DND-41 (cell line): ENCODE data around the gene ZNF609.

Experiments
- ATAC-seq: fragments of 200-7000 bp; cut with Tn5 transposase; 3 replicates; pipeline ENCODE4 v1.9.1; 2021; ENCODE audit warnings: low read depth; ENCODE audit not compliant: insufficient read depth
- DNase-seq: peaks from one replicate; pipeline ENCODE4 v3.0.0-alpha.2; 2020
- H2AFZ ChIP-seq: 2 replicates; pipeline ENCODE4 v1.6.0; 2012; ENCODE audit warnings: low read depth, low read length
- H3K27ac ChIP-seq: 2 replicates; pipeline ENCODE4 v1.5.1; 2012; ENCODE audit warnings: low read length, inconsistent platforms
- H3K27me3 ChIP-seq: fragments of 200-600 bp; sonication (generic); 2 replicates; pipeline ENCODE4 v1.6.0; 2012; ENCODE audit warnings: low read length, mild to moderate bottlenecking, inconsistent platforms; ENCODE audit not compliant: insufficient read depth, poor library complexity
- H3K36me3 ChIP-seq: 2 replicates; pipeline ENCODE4 v1.5.1; 2012; ENCODE audit warnings: low read length, inconsistent platforms; ENCODE audit not compliant: insufficient read depth
- H3K4me1 ChIP-seq: 2 replicates; pipeline ENCODE4 v1.5.1; 2012; ENCODE audit warnings: mild to moderate bottlenecking, low read length; ENCODE audit not compliant: insufficient read depth
- H3K4me2 ChIP-seq: 2 replicates; pipeline ENCODE4 v1.6.0; 2012; ENCODE audit warnings: mild to moderate bottlenecking, moderate library complexity, low read length, inconsistent platforms; ENCODE audit not compliant: insufficient read depth
- H3K4me3 ChIP-seq, 2 experiments: fragments of 200-600 bp in 1 of 2; shearing (Covaris generic) in 1 of 2; 2 replicates each; pipeline ENCODE4 v1.5.1; 2012 to 2016; ENCODE audit warnings: inconsistent platforms in 2 of 2, low read length in 2 of 2, mild to moderate bottlenecking in 2 of 2, low read depth in 1 of 2, moderate library complexity in 1 of 2
- H3K79me2 ChIP-seq: 2 replicates; pipeline ENCODE4 v1.6.0; 2012; ENCODE audit warnings: low read length, inconsistent platforms; ENCODE audit not compliant: insufficient read depth
- H3K9ac ChIP-seq: 2 replicates; pipeline ENCODE4 v1.6.0; 2012; ENCODE audit warnings: low read depth, mild to moderate bottlenecking, inconsistent platforms, low read length, moderate library complexity
- H3K9me3 ChIP-seq: 2 replicates; pipeline ENCODE4 v1.5.1; 2012; ENCODE audit warnings: low read length, moderate library complexity, mild to moderate bottlenecking, inconsistent platforms; ENCODE audit not compliant: insufficient read depth, severe bottlenecking
- H4K20me1 ChIP-seq: 2 replicates; pipeline ENCODE4 v1.6.0; 2012; ENCODE audit warnings: low read length; ENCODE audit not compliant: insufficient read depth
- EZH2 ChIP-seq: IDR thresholded peaks from 3 replicates; pipeline ENCODE4 v1.6.1; 2012; ENCODE audit warnings: borderline replicate concordance, low read depth, mild to moderate bottlenecking, moderate library complexity, low read length, inconsistent platforms; ENCODE audit not compliant: severe bottlenecking
- TF ChIP-seq, protein P1 (sequence below): IDR thresholded peaks from 2 replicates; pipeline ENCODE4 v1.5.1; 2012; ENCODE audit warnings: borderline replicate concordance, low read length, moderate library complexity, mild to moderate bottlenecking; ENCODE audit not compliant: poor library complexity, severe bottlenecking; ENCODE audit errors: extremely low read depth

ZNF609 gene

DNA sequence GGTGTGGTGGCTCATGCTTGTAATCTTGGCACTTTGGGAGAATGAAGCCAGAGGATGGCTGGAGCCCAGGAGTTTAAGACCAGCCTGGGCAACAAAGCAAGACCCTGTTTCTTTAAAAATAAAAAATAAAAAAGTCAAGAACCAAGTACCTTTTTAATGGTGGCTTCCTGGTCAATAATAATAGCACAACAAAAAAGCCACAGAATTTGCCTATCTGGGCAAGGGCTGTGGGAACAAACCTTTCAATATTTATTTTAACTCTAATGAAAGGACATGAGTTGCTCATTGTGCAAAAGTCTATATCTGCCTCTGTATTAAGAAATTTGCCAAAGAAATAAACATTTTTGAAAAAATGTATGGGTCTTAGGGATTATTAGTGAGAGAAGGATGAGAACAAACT lies 2.1 kb downstream of the ZNF609 start:
- Histone ChIP-seq H3K9me3 (no peaks in the 10 kb centered on the region), H3K4me1 (peaks cover 50% of the 10 kb centered on the region), H3K27ac (0 out of 2 replicates have a peak overlapping the region, but pooled peaks have one; percentile 83), H3K79me2 (peaks cover 66% of the 10 kb centered on the region), H3K4me3 (no peak overlapping the region; a peak in 1 of 4 replicates), H3K4me2 (peak overlapping the region; percentile 82), H3K27me3 (no peaks in the 10 kb centered on the region), H2AFZ (no peak overlapping the region), H3K9ac (peak overlapping the region; percentile 58; the same call in 1 of the 2 replicates), H4K20me1 (peaks cover 6% of the 10 kb centered on the region; the same call in 1 of the 2 replicates), H3K36me3 (no peaks in the 10 kb centered on the region; the same call in 1 of the 2 replicates)
- ATAC-seq (no peak), DNase-seq (no peak)
- no peak for TF ChIP-seq EZH2
- TF ChIP-seq, protein P1, sequence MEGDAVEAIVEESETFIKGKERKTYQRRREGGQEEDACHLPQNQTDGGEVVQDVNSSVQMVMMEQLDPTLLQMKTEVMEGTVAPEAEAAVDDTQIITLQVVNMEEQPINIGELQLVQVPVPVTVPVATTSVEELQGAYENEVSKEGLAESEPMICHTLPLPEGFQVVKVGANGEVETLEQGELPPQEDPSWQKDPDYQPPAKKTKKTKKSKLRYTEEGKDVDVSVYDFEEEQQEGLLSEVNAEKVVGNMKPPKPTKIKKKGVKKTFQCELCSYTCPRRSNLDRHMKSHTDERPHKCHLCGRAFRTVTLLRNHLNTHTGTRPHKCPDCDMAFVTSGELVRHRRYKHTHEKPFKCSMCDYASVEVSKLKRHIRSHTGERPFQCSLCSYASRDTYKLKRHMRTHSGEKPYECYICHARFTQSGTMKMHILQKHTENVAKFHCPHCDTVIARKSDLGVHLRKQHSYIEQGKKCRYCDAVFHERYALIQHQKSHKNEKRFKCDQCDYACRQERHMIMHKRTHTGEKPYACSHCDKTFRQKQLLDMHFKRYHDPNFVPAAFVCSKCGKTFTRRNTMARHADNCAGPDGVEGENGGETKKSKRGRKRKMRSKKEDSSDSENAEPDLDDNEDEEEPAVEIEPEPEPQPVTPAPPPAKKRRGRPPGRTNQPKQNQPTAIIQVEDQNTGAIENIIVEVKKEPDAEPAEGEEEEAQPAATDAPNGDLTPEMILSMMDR: no peak

DNA sequence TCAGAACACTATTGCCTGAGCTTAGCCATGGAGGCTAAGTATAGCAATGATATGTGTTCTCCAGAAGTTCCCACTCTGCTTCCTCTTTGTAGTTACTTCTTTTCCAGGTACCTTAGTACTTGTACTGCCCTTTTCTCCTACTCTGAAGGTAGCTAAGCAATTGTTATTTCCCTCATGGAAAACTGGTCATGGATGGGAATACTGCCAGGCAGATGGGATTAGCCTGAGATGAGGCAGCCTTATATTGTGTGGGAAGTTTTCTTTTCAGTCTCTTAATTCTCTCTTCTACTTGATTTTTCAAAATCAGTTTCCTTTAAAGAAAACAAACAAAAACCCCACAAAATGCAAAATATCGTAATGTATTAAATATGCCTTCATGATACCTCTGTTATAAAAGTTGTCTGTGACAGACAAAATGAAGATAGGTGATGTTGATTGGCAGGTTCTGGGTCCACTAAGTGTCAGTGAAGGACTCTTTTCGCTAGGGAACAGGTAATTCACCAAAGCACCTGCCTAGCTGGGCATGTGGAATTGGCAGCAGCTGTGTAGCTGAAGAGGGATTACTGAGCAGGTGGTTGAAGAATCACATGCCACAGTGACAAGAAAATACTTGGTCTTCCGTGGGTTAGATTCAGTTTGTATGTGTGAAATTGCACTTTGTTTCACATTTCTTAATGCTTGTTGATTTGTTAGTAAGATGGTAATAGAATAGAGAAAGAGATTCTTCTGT lies 4.1 kb downstream of the ZNF609 start:
- no peak for DNase-seq

DNA sequence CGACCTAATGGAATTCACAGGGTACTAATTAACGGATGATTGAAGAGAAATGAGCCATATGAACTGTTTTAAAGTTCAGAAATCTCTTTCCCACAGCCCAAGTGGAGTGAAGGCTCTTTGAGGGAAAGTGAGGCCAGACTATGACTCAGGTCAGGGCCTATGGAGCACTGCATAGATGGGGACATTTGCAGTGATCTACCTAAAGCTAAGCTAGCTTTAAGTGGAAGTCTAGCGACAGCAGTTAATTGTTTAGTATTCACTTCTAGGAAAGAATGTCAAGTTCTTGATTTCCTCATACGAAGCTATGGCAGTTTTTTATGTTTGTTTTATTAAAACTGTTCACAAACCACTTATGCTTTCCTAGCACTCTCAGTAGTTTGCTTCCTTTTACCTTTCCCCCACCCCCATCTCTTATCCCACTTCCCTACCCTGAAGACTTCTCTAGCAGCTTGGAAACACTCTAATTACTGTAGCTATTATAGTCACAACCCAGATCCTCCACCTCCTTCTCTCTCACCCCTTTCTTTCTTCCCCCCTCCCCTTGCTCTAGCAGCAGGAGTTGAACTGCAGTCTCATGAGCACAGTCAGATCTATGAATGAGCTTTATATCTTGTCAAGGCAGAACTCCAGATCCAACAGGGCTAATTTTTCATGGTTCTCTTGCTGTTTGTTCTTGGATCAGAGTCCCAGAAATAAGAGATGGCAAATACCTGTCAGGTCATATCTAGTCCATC lies 6.2 kb downstream of the ZNF609 start:
- Histone ChIP-seq H3K36me3 (peaks cover 8% of the 10 kb centered on the region), H3K9ac (no peak overlapping the region), H3K4me3 (no peak overlapping the region), H3K79me2 (peaks cover 98% of the 10 kb centered on the region), H4K20me1 (peaks cover 12% of the 10 kb centered on the region; the same call in 1 of the 2 replicates), H2AFZ (no peak overlapping the region), H3K9me3 (no peaks in the 10 kb centered on the region), H3K27ac (no peak overlapping the region), H3K4me1 (peaks cover 34% of the 10 kb centered on the region), H3K4me2 (no peak overlapping the region), H3K27me3 (no peaks in the 10 kb centered on the region)
- DNase-seq (no peak), ATAC-seq (no peak)
- TF ChIP-seq, protein P1: no peak
- TF ChIP-seq EZH2: no peak

More for the DNA sequence above, 4.1 kb downstream of the ZNF609 start:
- Histone ChIP-seq H3K4me1 (peaks cover 47% of the 10 kb centered on the region), H4K20me1 (peaks cover 9% of the 10 kb centered on the region; the same call in 1 of the 2 replicates), H3K27ac (0 out of 2 replicates have a peak overlapping the region, but pooled peaks have one; percentile 33), H2AFZ (no peak overlapping the region), H3K27me3 (no peaks in the 10 kb centered on the region), H3K9me3 (no peaks in the 10 kb centered on the region), H3K4me2 (peak overlapping the region; percentile 82; the same call in 1 of the 2 replicates), H3K36me3 (no peaks in the 10 kb centered on the region; the same call in 1 of the 2 replicates), H3K4me3 (no peak overlapping the region), H3K9ac (no peak overlapping the region), H3K79me2 (peaks cover 85% of the 10 kb centered on the region)
- no peak for ATAC-seq
- TF ChIP-seq, protein P1: no peak
- no peak for TF ChIP-seq EZH2
